ENCODE results near the gene TRIM52.
A peak's percentile ranks its signal among the peaks of the same experiment; 100 is the strongest.
"Not testable (repeated sequence)": the region's sequence is repeated elsewhere in the genome, so short reads cannot be mapped to it uniquely, and the experiment has no call there.

The TRIM52 gene
- 28.7 to 93.2 reads per million in 2 experiments for total RNA-seq

DNA sequence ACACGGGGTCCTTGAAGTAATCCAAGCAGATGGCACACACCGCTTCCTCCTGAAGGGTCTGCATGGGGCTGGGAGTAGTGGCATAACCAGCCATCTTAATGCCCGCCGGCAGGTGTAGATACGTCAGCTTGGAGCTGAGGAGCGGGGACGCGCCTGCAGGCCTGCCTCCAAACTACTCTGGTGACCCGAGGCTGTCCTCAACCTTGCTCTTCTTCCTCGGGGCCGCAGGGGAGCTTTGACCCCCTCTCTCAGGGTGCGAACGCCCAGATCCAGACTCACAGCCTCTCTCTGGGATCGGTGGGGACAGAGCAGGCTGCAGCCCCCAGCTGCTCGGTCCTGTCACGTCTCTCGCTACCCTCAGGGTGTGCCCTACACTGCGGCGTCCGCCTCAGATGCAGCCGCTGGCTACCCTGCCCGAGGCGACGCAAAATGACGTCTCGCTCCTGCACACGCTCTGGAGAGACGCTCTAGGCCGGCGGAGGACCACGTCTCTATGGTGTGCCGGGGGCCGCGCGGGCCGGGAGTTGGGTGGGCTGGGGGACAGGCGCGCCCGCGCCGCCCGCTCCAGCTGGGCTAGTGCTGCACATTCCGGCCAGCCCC is at the start of gene TRIM52:
TSS of gene TRIM52 (minus strand) at position 424 of the 600 bp plus-strand sequence. CDS start at position 94, 330 bp downstream.
- DNase-seq (ENCODE audit: low read depth): peak; percentile 85

DNA sequence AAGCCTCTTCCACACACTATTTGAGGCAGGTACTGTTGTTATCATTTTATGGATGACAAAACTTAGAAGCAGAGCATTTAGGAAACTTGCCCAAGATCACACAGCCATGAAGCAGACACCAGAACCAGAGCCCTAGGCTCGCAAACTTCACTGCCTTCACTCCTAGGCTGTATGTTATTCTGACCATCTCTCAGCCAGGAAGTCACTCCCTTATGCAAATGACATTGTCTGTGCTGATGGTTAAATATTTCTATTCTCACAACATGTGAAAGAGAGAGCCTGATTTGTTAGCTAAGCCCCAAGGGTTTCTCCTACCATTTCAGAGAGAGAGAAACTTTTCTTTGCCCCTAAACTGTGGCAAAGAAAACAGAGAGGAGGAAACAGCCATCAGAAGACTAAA is 26.4 kb upstream of the TRIM52 start:
- DNase-seq (ENCODE audit: low read depth): not testable (repeated sequence)

DNA sequence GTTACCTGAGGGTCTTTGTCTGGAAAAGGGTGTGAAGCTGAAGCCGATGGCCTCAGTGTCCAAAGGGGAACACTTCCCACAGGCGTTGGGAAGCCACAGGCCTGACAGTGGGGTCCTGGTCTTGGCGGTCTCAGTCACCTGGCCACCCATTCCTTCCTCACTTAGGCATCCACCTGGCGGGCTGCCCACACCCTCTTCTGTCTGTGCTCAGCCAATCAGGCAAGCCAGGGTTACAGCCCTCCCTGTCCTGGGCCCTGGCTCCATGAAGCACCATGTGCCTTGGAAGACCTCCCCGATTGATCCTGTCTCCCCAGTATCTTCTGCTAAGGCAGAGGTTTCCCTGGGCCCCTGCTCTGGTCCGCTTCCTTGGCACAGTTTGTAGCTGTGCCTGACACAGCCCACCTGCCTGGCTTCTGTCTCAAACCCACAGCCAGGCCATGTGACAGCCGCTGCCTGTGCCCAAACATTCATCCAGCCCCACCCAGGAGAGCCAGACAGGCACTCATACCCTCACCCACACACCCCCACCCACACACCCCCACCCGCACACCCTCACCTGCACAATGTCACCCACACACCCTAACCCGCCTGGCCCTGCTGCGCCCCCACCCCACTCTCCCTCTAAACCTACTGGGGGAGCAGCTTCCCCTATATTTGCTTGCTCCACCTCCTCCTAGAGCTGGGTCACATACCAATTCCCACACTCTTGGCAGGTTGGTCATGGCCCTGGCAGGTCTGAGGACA is 25.2 kb upstream of the TRIM52 start:
- DNase-seq (ENCODE audit: low read depth): not testable (repeated sequence)

DNA sequence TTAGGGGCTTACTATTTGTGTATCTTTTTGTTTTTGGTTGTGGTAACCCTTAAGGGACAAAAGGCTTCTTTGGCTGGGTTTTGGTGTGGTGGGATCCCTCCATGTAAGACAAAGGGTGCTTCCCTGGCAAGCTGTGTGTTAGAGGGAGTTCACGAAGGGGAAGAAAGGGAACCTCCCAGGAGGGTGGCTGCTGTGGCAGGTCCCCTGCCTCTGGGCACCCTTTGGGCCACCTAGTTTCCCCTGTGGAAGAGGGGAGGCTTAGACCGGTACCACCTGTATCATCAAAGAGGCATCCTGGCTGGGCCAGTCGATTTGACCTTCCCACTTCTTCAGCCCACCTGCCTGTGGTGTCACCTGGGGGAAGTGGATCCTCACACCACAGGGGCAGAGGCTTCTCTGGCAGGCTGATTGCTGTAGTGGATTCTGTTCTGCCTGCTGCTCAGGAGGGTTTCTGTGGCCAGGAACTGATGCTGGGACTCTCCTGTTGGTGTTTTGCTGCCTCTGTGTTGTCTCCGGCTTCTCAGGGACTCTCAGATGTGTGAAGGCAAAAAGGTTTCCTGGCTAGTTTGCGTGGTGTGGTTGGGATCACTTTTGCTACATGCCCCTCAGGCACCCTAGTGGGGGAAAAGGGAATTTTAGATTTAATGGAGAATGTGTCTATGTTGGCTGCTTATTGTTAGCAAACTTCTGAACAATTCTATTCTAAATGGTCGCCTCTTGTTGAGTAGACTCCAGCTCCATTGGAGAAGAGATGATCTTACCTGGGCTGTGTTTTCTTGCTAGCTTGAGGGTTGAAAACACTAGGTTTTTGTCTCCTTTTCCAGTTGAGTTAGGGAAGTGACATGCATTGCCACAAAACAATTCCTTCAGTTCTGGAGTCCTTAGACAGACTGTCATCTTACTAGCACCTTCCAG is 23.2 kb upstream of the TRIM52 start:
- not testable (repeated sequence) for DNase-seq (ENCODE audit: low read depth)

DNA sequence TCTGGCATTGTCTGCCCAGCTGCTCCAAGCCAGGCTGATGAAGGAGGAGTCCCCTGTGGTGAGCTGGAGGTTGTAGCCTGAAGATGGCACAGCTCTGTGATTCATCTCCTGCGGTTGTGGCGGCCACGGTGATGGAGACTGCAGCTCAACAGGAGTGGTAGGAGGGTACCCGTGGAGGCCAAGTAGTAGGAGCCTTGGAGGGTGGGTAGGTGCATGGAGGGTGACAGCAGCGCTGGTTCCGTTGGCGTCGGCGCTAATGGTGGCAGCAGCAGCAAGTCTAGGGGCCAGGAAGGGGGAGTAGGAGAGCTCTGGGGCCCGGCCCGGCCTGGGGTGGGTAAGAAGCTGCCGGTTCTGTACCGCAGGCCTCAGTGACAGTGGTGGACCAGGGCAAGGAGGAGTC is 22.4 kb upstream of the TRIM52 start:
- no peak for DNase-seq (ENCODE audit: low read depth)

DNA sequence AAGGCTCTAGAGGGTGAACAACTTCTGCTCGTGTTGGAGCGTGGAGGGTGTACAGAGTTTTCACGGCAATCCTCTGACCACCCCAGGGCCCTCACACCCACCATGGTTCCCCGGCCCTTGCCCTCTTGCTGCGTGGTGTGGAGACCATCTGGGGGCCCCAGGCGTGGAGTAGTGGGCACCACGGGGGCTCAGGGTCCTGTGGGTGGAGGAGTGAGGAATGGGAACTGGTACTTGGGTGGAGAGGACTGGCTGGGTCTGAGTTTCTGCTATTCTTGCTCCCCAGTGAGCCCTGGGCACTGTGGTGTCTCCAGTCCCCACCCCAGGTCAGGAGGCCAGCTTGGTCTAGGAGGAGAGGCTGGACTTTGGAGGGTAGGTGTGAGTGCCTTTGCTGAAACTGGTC is 21.9 kb upstream of the TRIM52 start:
- no peak for DNase-seq (ENCODE audit: low read depth)

DNA sequence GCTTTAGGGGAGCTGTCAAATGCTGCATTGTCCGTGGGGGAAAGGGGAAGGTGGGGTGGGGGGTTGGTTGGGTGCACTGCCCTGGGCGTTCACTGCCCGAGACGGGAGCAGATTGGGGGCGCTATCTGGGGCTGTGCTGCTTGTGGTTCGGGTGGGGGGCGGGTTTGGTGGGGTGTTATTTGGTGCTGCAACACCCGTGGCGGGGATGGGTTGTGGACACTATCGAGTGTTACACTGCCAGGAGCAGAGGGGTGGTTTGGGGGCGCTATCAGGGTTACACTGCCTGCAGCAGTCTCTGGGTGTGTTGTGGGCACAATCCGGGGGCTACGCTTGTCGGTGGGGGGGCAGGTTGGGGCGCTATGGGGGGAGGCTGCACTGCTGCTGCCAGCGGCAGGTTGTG is 21.5 kb upstream of the TRIM52 start:
- not testable (repeated sequence) for DNase-seq (ENCODE audit: low read depth)

DNA sequence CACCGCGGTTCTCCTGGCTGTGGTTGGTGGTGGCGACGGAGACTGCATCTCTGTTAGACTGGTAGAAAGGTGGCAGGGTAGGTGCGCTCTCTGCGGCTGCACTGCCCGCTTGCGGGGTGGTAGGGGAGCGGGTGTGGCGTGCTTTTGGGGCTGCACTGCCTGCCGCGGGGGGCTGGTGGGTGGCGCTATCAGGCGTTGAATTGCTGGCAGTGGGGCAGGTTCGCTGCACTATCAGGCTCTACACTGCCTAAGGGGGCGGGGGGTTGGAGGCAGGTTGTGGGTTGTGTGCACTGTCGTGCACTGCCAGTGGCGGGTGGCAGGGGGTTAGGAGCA is 21.0 kb upstream of the TRIM52 start:
- no peak for DNase-seq (ENCODE audit: low read depth)

DNA sequence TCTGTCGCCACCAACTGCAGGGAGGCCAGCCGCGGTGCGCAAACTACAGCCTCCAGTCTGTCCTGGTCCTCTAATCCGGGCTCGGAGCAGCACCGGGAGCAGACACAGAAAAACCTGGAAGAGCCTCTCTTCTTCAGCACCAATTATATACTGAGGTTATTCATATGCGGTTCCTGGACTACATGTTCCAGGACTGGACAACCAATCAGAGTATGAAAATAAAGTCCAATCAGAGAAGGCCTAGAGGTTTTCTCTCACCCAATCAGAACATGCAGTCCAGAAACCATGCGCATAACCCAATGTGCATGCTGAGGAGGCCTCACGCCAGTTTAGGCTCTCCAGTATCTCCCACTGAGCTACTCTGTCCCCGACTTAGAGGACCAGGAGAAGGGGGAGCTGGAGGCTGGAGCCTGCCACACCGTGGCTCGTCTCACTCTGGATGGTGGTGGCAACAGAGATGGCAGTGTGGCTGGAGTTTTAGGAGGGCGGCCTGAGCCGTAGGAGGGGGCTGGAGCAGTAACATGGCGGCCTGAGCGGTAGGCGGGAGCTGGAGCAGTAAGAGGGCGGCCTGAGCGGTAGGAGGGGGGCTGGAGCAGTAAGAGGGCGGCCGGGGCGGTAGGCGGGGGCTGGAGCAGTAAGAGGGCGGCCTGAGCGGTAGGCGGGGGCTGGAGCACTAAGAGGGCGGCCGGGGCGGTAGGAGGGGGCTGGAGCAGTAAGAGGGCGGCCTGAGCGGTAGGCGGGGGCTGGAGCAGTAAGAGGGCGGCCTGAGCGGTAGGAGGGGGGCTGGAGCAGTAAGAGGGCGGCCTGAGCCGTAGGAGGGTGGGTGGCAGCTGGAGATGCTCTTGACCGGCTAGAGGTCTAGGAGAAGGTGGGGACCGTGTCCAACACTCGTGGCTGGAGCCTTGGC is 20.4 kb upstream of the TRIM52 start:
- no peak for DNase-seq (ENCODE audit: low read depth)

DNA sequence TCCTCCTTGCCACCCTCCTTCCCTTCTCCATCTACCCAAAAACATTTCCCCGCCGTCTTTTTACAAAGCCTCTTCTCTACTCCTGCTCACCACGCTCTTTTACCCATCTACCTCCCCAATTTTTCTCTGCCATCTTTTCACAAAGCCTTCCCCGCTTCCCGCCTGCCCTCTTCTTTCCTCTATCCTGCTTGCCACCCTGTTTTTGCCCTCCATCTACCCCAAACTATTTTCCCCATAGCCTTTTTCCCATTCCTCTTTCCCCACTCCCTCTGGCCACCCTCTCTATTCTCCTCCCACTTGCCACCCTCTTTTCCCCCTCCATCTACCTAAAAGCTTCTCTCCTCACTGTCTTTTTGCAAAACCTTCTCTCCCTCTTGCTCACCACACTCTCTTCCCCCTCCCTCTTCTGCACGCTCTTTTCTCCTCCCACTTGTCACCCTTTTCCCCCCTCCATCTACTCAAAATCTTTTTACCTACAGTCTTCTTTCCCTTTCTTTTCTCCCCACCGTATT is 19.4 kb upstream of the TRIM52 start:
- no peak for DNase-seq (ENCODE audit: low read depth)

DNA sequence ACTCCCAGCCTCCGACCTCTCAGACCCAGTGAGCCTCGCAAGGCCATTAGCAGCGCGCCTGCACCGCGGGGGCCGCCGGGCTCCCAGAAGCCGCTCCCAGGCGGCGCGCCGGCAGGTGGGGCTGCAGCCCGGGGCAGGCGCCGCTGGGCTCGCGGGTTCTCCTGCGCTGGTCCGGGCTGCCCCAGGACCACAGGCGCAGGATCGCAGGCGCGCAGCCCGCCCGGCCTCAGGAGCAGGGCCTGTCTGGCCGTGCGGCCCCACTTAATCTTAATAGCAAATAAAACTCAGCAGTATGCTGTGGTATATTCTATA is 12.4 kb upstream of the TRIM52 start:
- not testable (repeated sequence) for DNase-seq (ENCODE audit: low read depth)

DNA sequence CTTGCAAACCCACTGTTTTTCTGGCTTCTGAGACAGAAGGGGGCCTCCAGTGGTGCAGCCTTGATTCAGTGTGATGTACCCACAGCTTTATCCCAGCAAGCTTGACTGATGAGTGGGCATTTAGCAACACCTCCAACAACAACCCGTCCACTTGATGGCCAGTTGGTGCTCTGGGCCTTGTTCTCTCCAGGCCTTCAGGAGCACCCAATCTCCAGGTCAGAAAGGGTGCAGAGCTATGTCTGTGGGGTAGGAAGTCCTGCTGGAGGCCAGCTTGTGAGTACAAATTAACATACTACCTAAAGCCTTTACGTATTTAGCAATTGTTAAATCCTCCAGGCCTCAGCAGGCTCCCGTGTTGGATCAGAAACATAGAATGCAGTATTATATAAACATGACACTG is 10.1 kb upstream of the TRIM52 start:
- DNase-seq (ENCODE audit: low read depth): no peak

DNA sequence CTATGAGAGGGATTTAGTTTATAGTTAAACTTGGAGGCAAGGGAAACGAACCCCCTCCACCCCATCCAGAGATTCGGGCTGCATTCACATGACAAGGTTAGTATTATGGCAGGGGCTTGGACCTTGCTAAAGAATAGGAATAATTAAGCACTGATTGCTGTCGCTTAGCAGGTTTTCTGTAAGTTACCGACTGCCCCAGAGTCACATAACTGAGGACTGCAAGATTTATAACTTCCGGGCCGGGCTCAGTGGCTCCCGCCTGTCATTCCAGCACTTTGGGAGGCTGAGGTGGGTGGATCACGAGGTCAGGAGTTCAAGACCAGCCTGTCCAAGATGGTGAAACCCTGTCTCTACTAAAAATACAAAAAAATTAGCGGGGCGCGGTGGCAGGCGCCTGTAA is 7.0 kb upstream of the TRIM52 start:
- not testable (repeated sequence) for DNase-seq (ENCODE audit: low read depth)

DNA sequence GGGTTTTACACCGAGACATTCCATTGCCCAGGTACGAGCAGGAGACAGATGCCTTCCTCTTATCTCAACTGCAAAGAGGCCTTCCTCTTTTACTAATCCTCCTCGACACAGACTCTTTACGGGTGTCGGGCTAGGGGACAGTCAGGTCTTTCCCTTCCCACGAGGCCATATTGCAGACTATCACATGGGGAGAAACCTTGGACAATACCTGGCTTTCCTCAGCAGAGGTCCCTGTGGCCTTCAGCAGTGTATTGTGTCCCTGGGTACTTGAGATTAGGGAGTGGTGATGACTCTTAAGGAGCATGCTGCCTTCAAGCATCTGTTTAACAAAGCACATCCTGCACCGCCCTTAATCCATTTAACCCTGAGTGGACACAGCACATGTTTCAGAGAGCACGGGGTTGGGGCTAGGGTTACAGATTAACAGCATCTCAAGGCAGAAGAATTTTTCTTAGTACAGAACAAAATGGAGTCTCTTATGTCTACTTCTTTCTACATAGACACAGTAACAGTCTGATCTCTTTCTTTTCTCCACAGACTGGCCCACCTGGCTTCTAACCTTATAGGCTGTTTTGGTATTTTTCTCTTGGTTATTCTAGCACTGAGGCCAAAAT is 6.5 kb upstream of the TRIM52 start:
- not testable (repeated sequence) for DNase-seq (ENCODE audit: low read depth)

DNA sequence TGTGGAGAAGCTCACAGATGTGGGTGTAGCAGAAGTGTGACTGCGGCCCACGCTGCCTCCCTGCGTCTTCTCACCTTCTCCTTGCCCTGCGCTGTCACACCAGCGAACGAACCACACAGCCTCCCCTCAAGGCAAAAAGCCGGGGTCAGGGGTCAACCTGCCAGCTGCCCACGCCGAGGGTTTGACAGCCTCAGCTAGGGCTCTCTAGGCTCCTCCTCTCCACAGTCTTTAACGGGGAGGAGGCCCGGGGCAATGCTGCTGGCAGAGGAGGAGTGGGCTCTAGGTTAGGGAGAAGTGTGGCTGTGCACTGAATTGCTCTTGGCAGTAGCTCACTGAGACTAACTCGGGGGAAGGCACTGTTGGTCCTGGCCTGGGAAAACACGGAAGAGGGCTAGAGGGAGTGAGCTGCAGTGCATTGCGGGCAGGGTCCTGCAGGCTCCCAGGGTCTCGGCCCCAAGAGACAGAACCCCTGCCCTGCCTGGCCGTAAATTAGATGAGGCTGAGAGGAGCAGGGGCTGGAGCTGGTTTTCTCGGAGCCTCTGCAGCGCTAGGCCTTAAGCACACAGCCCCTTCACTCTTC is 4.2 kb upstream of the TRIM52 start:
- DNase-seq (ENCODE audit: low read depth): no peak

DNA sequence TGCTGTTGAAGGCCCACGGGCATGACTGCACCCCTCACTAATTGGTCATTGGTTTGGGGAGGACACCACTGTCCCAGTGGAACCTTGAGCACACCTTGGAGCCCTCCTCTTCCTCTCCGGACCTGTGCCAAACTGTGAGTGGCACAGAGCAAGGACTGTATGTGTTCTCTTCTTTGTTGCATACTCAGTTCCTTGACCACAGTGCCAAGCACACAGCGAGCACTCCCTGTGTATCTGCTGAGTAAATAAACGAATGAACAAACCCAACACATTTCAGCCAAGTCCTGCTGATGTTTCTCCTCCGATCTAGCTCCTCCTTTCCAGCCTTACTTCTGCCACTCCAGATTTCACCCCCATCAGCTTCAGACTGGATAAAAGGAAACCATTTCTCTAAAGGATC is 2.7 kb upstream of the TRIM52 start:
- no peak for DNase-seq (ENCODE audit: low read depth)

DNA sequence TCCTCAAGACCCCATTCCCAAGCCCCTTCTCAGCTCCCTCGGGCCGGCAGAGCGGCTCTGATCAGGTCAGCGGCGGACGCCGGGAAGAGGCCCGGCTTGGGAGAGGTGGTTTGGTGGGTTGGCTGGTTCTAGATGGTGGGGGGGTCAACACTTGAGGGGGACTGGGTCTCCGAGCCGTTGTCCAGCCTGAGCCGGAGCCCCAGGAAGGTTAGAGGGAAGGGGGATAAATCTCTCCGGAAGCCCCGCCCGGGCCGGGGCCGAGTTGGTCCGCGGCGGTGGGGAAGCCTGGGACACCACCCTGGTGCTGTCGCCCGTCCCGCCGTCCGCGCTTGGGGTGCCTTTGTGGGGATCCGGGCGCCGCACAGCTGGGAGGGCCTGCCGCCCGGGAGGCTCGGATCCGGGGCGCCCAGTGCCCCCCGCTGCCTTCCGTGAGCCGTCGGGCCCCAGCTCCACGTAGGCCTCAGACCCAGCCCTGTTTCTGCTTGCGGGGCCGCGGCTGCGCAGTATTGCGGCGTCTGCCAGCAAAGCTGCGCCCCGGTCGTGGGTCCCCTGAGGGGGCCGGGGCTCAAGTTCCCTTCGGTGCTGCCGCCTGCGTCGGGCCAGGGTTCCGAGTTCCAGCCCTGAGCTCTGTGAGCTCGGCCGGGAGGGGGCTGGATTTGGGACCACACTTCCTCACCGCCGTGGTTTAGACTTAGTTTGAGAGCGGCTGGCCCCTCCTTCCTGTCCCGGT is 542 bp upstream of the TRIM52 start:
- no peak for DNase-seq (ENCODE audit: low read depth)

DNA sequence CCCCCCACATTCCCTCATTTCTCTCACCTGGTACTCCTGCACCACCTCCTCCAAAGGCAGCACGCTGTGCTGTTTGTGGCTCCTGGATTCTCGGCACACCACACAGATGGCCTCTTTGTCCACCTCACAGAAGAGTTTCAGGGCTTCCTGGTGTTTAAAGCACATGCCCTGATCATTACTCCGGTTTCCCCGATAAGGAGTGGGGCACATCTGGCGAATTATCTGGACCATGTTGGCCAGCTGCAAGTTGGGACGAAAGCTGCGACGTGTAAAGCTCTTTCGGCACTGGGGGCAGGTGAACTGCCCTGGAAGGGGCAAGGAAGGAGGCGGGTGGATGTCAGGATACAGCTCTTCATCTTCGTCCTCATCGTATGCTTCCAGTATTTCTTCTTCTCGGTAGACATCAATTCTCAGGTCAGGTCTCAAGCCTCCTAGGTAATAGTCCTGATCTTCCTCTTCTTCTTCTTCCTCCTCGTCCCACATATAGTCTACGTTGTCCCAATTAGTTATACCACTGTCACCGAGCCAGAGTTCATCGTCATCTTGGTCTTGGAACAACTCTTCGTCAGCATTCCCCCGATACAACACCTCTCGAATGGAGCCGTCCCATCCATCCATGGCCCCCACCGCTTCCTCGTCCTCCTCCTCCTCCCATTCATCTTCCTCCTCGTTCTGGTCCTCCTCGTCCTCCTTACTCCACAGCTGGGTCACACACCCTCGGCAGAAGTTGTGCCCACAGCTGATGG is 796 bp downstream of the TRIM52 start:
- no peak for DNase-seq (ENCODE audit: low read depth)

DNA sequence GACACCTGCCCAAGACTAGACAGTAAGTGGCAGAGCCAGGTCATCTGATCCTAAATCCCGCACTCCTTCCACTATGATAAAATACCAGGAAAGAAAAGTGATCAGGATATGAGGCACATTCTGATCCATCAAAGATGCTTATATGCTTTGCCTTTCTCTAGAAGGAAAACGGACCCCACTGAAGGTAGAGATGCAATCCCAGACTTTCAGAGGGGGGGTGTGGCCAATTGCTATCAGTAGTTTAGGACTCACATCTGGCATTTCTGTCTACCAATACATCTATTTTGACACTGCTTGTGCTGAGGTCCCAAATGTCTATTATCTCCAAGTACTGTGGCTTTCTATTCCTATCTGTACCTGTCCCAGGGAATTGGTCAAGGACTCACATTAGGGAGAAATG is 1.7 kb downstream of the TRIM52 start:
- no peak for DNase-seq (ENCODE audit: low read depth)

All from T follicular helper cell (primary cell).